HCT116 (cell line): ENCODE data around the gene STK24.

Experiments used
- EZH2 ChIP-seq: fragments of 200-600 bp; sonication (generic); IDR thresholded peaks from 2 replicates; pipeline ENCODE4 v1.6.1; 2017; ENCODE audit warnings: antibody characterized with exemption, mixed run types
- EZH2phosphoT487 ChIP-seq: fragments of 200-600 bp; IDR thresholded peaks from 2 replicates; pipeline ENCODE4 v1.6.1; 2018; ENCODE audit warnings: antibody characterized with exemption, borderline replicate concordance
- POLR2A ChIP-seq: IDR thresholded peaks from 2 replicates; pipeline ENCODE4 v1.7.0; 2011; ENCODE audit warnings: borderline replicate concordance; ENCODE audit not compliant: insufficient read depth, insufficient read length; ENCODE audit errors: extremely low read depth
- POLR2AphosphoS5 ChIP-seq: IDR thresholded peaks from 2 replicates; pipeline ENCODE4 v1.6.1; 2011; ENCODE audit warnings: mild to moderate bottlenecking, low read depth, low read length, moderate library complexity
- SP1 ChIP-seq: IDR thresholded peaks from 2 replicates; pipeline ENCODE4 v1.6.1; 2012; ENCODE audit warnings: low read depth
- ZNF274 ChIP-seq: fragments of 200-500 bp; sonication (Bioruptor generic); IDR thresholded peaks from 2 replicates; pipeline ENCODE4 v1.6.1; 2014; ENCODE audit warnings: mild to moderate bottlenecking, low read depth, low read length, inconsistent platforms
- TF ChIP-seq, protein P1 (sequence below): IDR thresholded peaks from 2 replicates; pipeline ENCODE4 v1.6.1; 2012
- TF ChIP-seq, protein P2 (sequence below), 3 experiments: fragments of 200-600 bp in 1 of 3; sonication (generic) in 1 of 3; IDR thresholded peaks in 2 of 3; conservative IDR thresholded peaks in 1 of 3; 2 replicates each; pipeline ENCODE4 v1.5.1; 2012 to 2017; ENCODE audit warnings: low read depth in 2 of 3, low read length in 2 of 3, antibody characterized with exemption in 1 of 3, borderline replicate concordance in 1 of 3, control low read depth in 1 of 3, mild to moderate bottlenecking in 1 of 3, mixed read lengths in 1 of 3, mixed run types in 1 of 3, moderate library complexity in 1 of 3; ENCODE audit not compliant: insufficient read depth in 1 of 3
- TF ChIP-seq, protein P3 (sequence below): IDR thresholded peaks from 2 replicates; pipeline ENCODE4 v1.6.1; 2012; ENCODE audit warnings: low read depth

DNA sequence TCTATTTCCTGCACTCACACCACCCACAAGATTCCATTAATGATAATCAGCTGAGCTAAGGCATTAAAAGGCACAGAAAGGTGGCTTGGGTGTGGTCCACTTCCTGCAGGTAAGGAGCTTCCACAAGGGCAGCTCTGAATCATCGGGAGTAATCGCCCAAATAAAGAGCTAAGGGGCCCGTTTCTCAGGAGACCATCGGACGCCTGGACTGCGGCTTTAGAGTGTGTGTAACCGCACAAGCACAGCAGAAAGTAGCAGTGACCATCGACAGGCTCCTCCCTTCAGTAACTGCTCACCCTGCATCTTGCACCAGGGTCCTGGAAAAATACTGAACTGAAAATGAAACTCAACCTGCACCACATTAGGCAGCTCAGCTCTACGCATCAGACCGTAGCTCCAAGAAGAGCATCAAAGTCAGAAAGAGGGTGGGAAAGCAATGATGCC is 6.0 kb downstream of the STK24 start:
- no peak for TF ChIP-seq POLR2A
- TF ChIP-seq, protein P1, sequence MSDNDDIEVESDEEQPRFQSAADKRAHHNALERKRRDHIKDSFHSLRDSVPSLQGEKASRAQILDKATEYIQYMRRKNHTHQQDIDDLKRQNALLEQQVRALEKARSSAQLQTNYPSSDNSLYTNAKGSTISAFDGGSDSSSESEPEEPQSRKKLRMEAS, result no peak
- TF ChIP-seq, protein P2, sequence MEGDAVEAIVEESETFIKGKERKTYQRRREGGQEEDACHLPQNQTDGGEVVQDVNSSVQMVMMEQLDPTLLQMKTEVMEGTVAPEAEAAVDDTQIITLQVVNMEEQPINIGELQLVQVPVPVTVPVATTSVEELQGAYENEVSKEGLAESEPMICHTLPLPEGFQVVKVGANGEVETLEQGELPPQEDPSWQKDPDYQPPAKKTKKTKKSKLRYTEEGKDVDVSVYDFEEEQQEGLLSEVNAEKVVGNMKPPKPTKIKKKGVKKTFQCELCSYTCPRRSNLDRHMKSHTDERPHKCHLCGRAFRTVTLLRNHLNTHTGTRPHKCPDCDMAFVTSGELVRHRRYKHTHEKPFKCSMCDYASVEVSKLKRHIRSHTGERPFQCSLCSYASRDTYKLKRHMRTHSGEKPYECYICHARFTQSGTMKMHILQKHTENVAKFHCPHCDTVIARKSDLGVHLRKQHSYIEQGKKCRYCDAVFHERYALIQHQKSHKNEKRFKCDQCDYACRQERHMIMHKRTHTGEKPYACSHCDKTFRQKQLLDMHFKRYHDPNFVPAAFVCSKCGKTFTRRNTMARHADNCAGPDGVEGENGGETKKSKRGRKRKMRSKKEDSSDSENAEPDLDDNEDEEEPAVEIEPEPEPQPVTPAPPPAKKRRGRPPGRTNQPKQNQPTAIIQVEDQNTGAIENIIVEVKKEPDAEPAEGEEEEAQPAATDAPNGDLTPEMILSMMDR (IDR thresholded peaks at IDR 0.05 in 2 of 3, conservative IDR thresholded peaks at IDR 0.05 in 1 of 3; ENCODE audit: borderline replicate concordance in 1 of 3, insufficient read depth in 1 of 3, low read depth in 2 of 3, low read length in 2 of 3), result no peak
- TF ChIP-seq POLR2AphosphoS5, result peak; percentile 45; the same call in 1 of the 2 replicates
- TF ChIP-seq EZH2phosphoT487, result no peak
- no peak for TF ChIP-seq EZH2
- TF ChIP-seq SP1, result no peak
- no peak for TF ChIP-seq ZNF274
- TF ChIP-seq, protein P3, sequence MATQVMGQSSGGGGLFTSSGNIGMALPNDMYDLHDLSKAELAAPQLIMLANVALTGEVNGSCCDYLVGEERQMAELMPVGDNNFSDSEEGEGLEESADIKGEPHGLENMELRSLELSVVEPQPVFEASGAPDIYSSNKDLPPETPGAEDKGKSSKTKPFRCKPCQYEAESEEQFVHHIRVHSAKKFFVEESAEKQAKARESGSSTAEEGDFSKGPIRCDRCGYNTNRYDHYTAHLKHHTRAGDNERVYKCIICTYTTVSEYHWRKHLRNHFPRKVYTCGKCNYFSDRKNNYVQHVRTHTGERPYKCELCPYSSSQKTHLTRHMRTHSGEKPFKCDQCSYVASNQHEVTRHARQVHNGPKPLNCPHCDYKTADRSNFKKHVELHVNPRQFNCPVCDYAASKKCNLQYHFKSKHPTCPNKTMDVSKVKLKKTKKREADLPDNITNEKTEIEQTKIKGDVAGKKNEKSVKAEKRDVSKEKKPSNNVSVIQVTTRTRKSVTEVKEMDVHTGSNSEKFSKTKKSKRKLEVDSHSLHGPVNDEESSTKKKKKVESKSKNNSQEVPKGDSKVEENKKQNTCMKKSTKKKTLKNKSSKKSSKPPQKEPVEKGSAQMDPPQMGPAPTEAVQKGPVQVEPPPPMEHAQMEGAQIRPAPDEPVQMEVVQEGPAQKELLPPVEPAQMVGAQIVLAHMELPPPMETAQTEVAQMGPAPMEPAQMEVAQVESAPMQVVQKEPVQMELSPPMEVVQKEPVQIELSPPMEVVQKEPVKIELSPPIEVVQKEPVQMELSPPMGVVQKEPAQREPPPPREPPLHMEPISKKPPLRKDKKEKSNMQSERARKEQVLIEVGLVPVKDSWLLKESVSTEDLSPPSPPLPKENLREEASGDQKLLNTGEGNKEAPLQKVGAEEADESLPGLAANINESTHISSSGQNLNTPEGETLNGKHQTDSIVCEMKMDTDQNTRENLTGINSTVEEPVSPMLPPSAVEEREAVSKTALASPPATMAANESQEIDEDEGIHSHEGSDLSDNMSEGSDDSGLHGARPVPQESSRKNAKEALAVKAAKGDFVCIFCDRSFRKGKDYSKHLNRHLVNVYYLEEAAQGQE, result no peak
